Uterus (tissue), 2 donors: ENCODE data around the gene ORC6.

Experiments used
- CTCF ChIP-seq, 4 experiments: fragments of 200-600 bp in 2 of 4; fragments of 450-650 bp in 2 of 4; sonication (generic) in 2 of 4; IDR thresholded peaks; one replicate each; pipeline ENCODE4 v1.5.1; 2016 to 2019; ENCODE audit warnings: antibody characterized with exemption in 4 of 4, mild to moderate bottlenecking in 2 of 4, moderate library complexity in 1 of 4
- POLR2A ChIP-seq, 2 donors: fragments of 450-650 bp; IDR thresholded peaks; one replicate each; pipeline ENCODE4 v1.6.1; 2016; ENCODE audit warnings: antibody characterized with exemption in 2 of 2, mild to moderate bottlenecking in 1 of 2, moderate library complexity in 1 of 2

DNA sequence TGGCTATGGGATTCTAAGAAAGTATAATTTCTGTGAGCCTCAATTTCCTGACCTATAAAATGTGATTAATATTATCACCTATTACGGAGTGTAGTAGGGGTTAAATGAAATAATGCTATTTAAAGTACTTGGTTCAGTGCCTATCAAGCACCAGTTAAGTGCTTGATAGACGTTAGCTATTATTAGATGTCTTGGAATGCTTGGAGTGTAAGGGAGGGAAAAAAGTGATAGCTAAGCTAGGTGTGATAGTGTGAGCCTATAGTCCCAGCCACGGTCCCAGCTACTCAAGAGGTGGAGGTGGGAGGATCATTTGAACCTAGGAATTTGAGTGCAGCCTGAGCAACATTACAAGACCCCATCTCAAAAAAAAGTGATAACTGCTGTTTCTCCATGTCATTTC is 7.5 kb downstream of the ORC6 start:
- no peak for TF ChIP-seq CTCF (IDR thresholded peaks at IDR 0.05)
- TF ChIP-seq POLR2A (IDR thresholded peaks at IDR 0.05): no peak
